ENCODE data around the gene PTPN14.

GRCh38 chr1:214571281-214571680 lies 19.9 kb upstream of the PTPN14 start:
- TF ChIP-seq CTCF (conservative IDR thresholded peaks at IDR 0.05; ENCODE audit: low read depth, low read length) (no peak), RAD21 (IDR thresholded peaks at IDR 0.05; ENCODE audit: low read length) (no peak), MXI1 (IDR thresholded peaks at IDR 0.05; ENCODE audit: borderline replicate concordance, low read depth, low read length) (no peak), MAZ (IDR thresholded peaks at IDR 0.05; ENCODE audit: borderline replicate concordance, low read depth, low read length) (no peak), FOS (IDR thresholded peaks at IDR 0.05; ENCODE audit: low read depth, low read length) (no peak), RCOR1 (IDR thresholded peaks at IDR 0.05; ENCODE audit: insufficient replicate concordance, low read length) (no peak), CEBPB (IDR thresholded peaks at IDR 0.05; ENCODE audit: low read depth, low read length) (no peak), POLR2A (IDR thresholded peaks at IDR 0.05; ENCODE audit: low read depth, low read length) (no peak), USF2 (IDR thresholded peaks at IDR 0.05; ENCODE audit: low read depth, low read length) (no peak), CHD1 (IDR thresholded peaks at IDR 0.05; ENCODE audit: low read depth, low read length) (no peak)

Measured in IMR-90 (cell line).